AG04449 (cell line): ENCODE data around the gene SND1.

Experiments used
- CTCF ChIA-PET: fragments of 350-600 bp; formaldehyde crosslinking; extraction: SDS; loops from one replicate; lab custom pipeline; 2021; ENCODE audit warnings: antibody characterized with exemption; lab: Yijun Ruan, JAX
- POLR2A ChIA-PET: fragments of 400-600, 350-600 bp; formaldehyde crosslinking; extraction: SDS; loops from one replicate; lab custom pipeline; 2020; ENCODE audit warnings: antibody characterized with exemption, inconsistent platforms; lab: Yijun Ruan, JAX
- DNase-seq: peaks from one replicate; pipeline ENCODE4 v3.0.0-alpha.2; 2010; ENCODE audit warnings: low read depth, low spot score
- H3K4me3 ChIP-seq: 2 replicates; pipeline ENCODE4 v1.5.1; 2011; ENCODE audit warnings: low read depth, mild to moderate bottlenecking, control low read depth, low read length
- CTCF ChIP-seq: IDR thresholded peaks from one replicate; pipeline ENCODE4 v1.5.1; 2011; ENCODE audit warnings: mild to moderate bottlenecking, moderate library complexity, low read length, control low read depth, inconsistent platforms; ENCODE audit not compliant: insufficient read depth; ENCODE audit errors: missing control alignments

SND1 gene

GRCh38 chr7:127907110-127908040 is 255.4 kb downstream of the SND1 start:
- no peak for DNase-seq
- CTCF ChIA-PET, result interaction anchor here (2.5 kb wide), 1 partner anchor 12 kb away, joined by 10 read pairs; no protein-coding TSS in a partner anchor
- no peak for TF ChIP-seq CTCF
- POLR2A ChIA-PET, result no interaction called here
- no peak overlapping the region for H3K4me3 ChIP-seq

GRCh38 chr7:127908430-127909258 is 256.6 kb downstream of the SND1 start:
- ChIA-PET CTCF (no interaction called here), POLR2A (no interaction called here)
- DNase-seq, result no peak
- H3K4me3 ChIP-seq, result no peak overlapping the region
- no peak for TF ChIP-seq CTCF

GRCh38 chr7:127909424-127910152 is 257.6 kb downstream of the SND1 start:
- DNase-seq, result no peak
- no peak for TF ChIP-seq CTCF
- ChIA-PET CTCF (no interaction called here), POLR2A (no interaction called here)
- no peak overlapping the region for H3K4me3 ChIP-seq

GRCh38 chr7:127910670-127911069 is 258.7 kb downstream of the SND1 start:
- no peak for TF ChIP-seq CTCF
- ChIA-PET POLR2A (no interaction called here), CTCF (no interaction called here)
- DNase-seq, result no peak
- no peak overlapping the region for H3K4me3 ChIP-seq

GRCh38 chr7:127911968-127912511 is 260.0 kb downstream of the SND1 start:
- no peak overlapping the region for H3K4me3 ChIP-seq
- ChIA-PET CTCF (no interaction called here), POLR2A (no interaction called here)
- DNase-seq, result no peak
- no peak for TF ChIP-seq CTCF
